HUES6 (cell line): ENCODE measurements around the gene FGFRL1.

Source experiments
- H3K27ac ChIP-seq: 2 replicates; pipeline ENCODE4 v1.7.0; 2013; ENCODE audit warnings: low read depth, mild to moderate bottlenecking, low read length, inconsistent platforms
- H3K27me3 ChIP-seq: 2 replicates; pipeline ENCODE4 v1.6.1; 2013; ENCODE audit warnings: low read length; ENCODE audit not compliant: control insufficient read depth, insufficient read depth
- H3K36me3 ChIP-seq: 2 replicates; pipeline ENCODE4 v1.6.1; 2013; ENCODE audit warnings: low read length; ENCODE audit not compliant: control insufficient read depth, insufficient read depth
- H3K4me1 ChIP-seq: 2 replicates; pipeline ENCODE4 v1.6.1; 2013; ENCODE audit warnings: low read length; ENCODE audit not compliant: control insufficient read depth, insufficient read depth
- H3K4me3 ChIP-seq: 2 replicates; pipeline ENCODE4 v1.5.1; 2013; ENCODE audit warnings: low read depth, low read length
- H3K9ac ChIP-seq: one replicate; pipeline ENCODE4 v1.6.1; 2013; ENCODE audit warnings: mild to moderate bottlenecking, low read length
- H3K9me3 ChIP-seq: 2 replicates; pipeline ENCODE4 v1.6.1; 2013; ENCODE audit warnings: low read depth, low read length; ENCODE audit not compliant: control insufficient read depth, insufficient read depth

The FGFRL1 gene

DNA sequence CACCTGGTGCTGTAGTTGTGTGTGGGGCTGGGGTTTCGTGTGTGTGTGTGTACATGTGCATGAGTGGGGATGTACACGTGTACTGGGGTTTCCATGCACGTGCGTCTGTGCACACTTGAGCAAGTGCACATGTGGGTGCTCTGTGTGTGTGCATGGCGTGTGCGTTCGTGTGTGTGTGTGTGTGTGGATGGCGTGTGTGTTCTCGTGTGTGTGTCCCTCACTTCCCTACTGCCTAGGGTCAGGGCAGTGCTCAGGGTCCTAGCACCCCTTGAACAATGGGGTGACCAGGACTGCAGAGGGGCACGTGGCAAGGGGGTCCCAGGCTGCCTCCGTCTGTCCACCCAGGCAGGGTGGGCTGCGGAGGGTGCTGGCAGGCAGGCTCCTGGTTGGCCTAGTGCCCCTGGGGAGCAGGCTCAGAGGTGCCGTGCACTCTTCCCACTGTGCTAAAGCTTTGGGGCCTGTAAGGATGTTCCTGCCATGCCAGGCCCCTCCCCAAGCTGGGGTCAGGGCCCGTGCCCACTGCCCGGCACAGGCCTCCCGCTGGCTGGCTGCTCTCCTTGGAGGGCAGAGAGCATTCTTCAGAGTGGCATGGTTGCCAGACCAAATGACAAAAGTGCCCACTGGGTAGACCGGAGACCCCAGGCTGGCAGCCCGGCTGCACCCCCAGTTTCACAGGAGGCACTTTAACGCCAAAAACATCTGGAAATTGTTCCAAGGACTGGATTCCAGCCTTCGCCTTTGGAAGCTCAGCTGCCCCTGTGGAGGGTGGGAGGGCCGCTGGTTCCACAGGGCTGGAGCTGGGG is 29.1 kb downstream of the FGFRL1 start:
- no peak overlapping the region for H3K9ac ChIP-seq
- H3K9me3 ChIP-seq = no peaks in the 10 kb centered on the region
- H3K27ac ChIP-seq = no peak overlapping the region
- H3K4me1 ChIP-seq = peaks cover 48% of the 10 kb centered on the region
- peaks cover 17% of the 10 kb centered on the region for H3K27me3 ChIP-seq
- no peak overlapping the region for H3K4me3 ChIP-seq
- no peaks in the 10 kb centered on the region for H3K36me3 ChIP-seq

DNA sequence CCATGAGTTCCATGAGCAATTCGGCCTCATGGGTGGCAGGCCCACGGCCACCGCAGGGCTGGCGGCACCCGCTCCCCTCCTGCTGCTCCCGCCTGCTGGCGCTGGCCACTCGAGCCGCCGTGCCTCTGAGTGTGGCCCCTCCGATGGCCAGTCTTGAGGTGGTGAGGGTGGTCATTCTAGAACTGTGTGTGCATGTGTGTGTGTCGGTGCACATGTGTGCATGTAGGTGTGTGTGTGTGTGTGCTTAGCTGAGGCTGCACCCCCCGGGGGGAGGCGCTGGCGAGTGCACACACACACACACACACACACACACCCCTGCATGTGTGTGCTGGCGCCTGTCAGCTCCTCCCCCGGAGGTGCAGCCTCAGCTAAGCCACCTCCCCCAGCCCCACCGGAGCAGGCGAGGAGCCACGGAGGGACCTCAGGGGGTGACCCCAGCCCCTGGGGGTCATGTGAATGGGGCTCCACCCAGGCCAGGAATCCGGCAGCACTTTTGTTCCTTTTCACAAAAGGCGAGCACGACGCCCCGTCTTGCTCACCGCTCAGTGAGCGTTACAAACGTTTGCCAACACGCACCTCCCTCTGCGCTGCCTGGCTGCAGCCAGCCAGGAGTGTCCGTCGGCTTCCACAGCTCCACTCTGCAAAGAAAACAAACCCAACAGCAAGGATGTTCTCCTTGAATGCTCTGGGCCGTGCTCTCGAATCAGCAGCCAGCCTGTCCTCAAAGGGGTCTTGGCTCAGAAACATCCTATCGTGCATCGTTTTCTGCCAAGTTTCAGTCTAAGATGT is 29.9 kb downstream of the FGFRL1 start:
- peaks cover 19% of the 10 kb centered on the region for H3K27me3 ChIP-seq
- H3K4me1 ChIP-seq = peaks cover 50% of the 10 kb centered on the region
- no peaks in the 10 kb centered on the region for H3K9me3 ChIP-seq
- peak overlapping the region; percentile 22 for H3K9ac ChIP-seq
- H3K36me3 ChIP-seq = no peaks in the 10 kb centered on the region
- no peak overlapping the region for H3K27ac ChIP-seq
- peak overlapping the region; percentile 21; the same call in 1 of the 2 replicates for H3K4me3 ChIP-seq

DNA sequence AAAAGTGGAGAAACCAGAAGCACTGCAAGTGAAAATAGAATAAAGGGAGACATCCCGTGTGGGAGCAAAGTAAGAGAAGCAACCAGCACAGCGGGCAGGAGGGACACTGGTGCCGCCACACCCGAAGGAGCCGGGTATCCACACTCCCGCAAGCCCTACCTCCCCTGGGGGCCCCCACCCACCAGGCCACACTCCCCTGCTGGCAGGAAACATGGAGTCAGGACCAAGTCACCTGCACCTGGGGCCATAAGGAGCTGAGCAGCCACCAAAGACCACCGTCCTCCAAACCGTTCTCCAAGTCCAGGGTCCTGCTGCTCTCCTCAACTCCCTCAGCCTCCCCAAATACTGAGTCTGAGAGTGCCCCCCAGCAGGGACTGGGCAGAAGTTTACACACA is 30.5 kb downstream of the FGFRL1 start:
- peaks cover 22% of the 10 kb centered on the region for H3K27me3 ChIP-seq
- H3K27ac ChIP-seq = no peak overlapping the region
- no peaks in the 10 kb centered on the region for H3K36me3 ChIP-seq
- no peak overlapping the region for H3K4me3 ChIP-seq
- peaks cover 50% of the 10 kb centered on the region for H3K4me1 ChIP-seq
- peak overlapping the region; percentile 22 for H3K9ac ChIP-seq
- no peaks in the 10 kb centered on the region for H3K9me3 ChIP-seq

DNA sequence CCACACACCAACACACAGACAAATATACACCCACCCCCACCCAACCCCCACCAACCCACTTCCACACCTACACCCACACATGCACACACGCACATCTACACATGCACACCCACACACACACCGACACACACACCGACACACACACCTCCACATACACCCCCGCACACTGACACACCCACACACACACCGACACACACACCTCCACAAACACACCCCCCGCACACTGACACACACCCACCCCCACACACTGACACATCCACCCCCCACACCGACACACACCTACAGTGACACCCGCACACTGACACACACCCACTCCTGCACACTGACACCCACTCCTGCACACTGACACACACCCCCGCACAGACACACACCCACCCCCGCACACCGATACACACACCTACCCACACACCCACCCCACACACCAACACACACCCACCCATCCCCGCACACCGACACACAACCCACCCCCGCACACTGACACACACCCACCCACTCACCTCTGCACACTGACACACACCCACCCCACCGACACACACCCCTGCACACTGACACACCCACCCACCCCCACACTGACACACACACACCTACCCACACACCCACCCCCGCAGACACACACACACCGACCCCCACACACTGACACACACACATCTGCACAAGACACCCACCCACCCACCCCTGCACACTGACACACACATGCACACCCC is 31.1 kb downstream of the FGFRL1 start:
- peaks cover 26% of the 10 kb centered on the region for H3K27me3 ChIP-seq
- no peak overlapping the region for H3K27ac ChIP-seq
- no peaks in the 10 kb centered on the region for H3K9me3 ChIP-seq
- no peaks in the 10 kb centered on the region for H3K36me3 ChIP-seq
- peaks cover 47% of the 10 kb centered on the region for H3K4me1 ChIP-seq
- H3K9ac ChIP-seq = no peak overlapping the region
- no peak overlapping the region for H3K4me3 ChIP-seq

DNA sequence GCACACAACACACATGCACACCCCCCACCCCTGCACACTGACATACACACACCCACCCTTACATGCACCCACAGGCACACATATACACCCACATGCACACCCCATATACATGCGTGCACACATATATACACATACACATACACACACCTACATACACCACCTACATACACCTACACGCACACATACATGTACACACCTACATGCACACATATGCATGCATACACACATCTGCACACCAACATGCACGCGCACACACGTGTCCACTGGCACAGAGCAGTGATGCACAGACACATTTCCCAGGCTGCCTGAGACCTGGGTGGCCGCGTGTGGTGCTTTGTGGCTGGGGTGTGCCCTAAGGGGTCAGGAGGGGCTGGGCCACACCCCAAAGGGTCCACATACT is 31.7 kb downstream of the FGFRL1 start:
- H3K9me3 ChIP-seq = no peaks in the 10 kb centered on the region
- H3K36me3 ChIP-seq = no peaks in the 10 kb centered on the region
- peak overlapping the region; percentile 64 for H3K9ac ChIP-seq
- H3K4me3 ChIP-seq = no peak overlapping the region
- H3K27me3 ChIP-seq = peaks cover 33% of the 10 kb centered on the region
- peaks cover 47% of the 10 kb centered on the region for H3K4me1 ChIP-seq
- H3K27ac ChIP-seq = peak overlapping the region; percentile 73; the same call in 1 of the 2 replicates

DNA sequence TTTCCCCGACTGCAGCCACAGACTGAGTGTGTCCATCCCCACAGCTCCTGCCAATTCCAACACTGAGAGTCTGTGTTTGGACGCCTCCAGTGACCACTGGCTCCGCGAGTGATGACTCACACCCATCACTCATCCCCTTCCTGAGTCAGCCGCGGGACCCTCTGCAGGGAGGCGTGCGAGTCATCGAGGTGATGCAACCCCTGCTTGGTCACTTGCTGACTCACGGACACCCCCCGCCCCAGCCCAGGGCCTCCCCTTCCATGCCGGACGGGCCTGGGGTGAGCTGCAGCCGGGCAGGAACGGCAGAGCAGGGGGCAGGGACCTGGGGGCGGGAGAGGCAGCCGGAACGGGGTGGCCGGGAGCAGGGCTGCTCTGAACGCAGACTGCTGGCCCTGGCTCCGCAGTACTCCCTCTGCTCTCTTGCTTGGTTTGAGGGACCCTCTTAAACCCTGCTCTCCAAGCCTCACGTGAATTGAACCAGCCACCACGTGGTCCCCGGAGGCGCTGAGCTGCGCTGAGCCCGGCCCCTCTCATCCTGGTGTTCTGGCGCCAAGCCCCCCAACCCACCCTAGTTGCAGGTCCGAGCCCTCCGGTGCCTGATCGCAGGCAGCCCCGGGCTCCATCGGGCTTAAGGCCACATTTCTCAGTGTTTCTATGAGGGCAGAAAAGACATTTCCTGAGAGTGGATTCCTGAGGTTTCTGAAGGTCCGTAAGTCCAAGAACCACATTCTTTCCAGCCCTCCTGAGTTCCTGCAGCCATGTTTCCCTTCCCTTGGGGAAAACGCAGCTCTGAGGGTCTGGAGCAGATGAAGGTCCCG is 32.4 kb downstream of the FGFRL1 start:
- H3K4me1 ChIP-seq = peaks cover 47% of the 10 kb centered on the region

DNA sequence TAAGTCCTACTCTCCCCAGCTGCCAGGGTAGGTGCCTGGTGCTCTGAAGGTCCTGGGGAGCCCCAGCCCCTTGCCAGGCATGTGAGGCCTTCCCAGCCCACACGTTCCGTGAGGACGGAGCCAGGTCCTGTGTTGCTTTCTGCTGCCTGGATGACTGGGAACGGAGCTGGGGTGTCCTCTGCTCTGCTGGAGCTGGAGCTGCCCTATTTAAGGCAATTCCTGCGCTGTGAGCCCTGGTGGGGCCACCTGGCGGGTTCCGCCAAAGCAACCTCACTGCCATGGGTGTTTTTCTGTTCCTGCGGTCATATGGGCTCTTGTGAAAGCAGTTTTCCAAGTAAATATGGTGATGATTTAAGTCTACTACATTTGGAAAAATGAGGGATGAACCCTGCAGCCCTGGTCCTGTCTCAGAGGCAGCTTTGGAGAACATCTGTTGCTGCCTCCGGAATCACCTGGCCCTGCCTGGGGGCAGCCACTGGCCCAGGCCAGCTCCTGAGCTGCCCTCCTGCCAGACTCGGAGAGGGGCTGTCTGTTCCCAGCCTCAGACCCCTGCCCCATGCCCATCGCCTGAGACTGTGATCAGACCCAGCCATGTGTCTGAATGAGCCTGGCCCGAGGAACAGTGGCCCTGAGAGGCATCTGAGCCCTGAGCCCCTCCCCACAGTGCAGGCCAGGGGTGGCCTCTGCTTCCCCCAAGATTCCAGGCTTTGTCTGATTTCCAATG is 33.2 kb downstream of the FGFRL1 start:
- Histone ChIP-seq H3K36me3 (no peaks in the 10 kb centered on the region), H3K27ac (peak overlapping the region; percentile 73; the same call in 1 of the 2 replicates), H3K9ac (peak overlapping the region; percentile 77), H3K4me3 (no peak overlapping the region; the same call in 1 of the 2 replicates), H3K27me3 (peaks cover 48% of the 10 kb centered on the region), H3K4me1 (peaks cover 46% of the 10 kb centered on the region), H3K9me3 (no peaks in the 10 kb centered on the region)

More for the DNA sequence above, 32.4 kb downstream of the FGFRL1 start:
- Histone ChIP-seq H3K27me3 (peaks cover 40% of the 10 kb centered on the region), H3K9ac (peak overlapping the region; percentile 77), H3K9me3 (no peaks in the 10 kb centered on the region), H3K4me3 (no peak overlapping the region; the same call in 1 of the 2 replicates), H3K27ac (peak overlapping the region; percentile 73; the same call in 1 of the 2 replicates), H3K36me3 (no peaks in the 10 kb centered on the region)

DNA sequence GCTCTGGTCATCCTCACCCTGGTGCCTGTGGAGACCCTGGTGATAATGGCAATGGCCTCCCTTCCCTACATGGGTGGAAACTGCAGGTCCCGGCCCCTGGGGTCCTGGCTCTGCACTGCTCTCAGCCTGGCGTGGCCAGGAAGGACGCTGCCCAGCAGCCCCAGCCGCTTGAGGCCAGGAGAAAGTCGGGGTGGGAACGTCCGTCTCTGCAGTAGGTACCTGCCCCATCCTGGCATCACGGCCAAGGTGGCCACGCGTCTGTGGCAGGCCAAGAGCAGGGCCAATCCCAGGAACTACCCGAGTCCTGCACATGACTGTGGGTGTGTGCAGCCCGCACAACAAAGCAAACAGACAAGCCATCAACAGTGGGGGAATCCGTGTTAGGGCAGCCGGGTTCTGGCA is 33.8 kb downstream of the FGFRL1 start:
- Histone ChIP-seq H3K9me3 (no peaks in the 10 kb centered on the region), H3K9ac (peak overlapping the region; percentile 31), H3K36me3 (no peaks in the 10 kb centered on the region), H3K27ac (no peak overlapping the region), H3K27me3 (peaks cover 53% of the 10 kb centered on the region), H3K4me1 (peaks cover 40% of the 10 kb centered on the region), H3K4me3 (no peak overlapping the region)

DNA sequence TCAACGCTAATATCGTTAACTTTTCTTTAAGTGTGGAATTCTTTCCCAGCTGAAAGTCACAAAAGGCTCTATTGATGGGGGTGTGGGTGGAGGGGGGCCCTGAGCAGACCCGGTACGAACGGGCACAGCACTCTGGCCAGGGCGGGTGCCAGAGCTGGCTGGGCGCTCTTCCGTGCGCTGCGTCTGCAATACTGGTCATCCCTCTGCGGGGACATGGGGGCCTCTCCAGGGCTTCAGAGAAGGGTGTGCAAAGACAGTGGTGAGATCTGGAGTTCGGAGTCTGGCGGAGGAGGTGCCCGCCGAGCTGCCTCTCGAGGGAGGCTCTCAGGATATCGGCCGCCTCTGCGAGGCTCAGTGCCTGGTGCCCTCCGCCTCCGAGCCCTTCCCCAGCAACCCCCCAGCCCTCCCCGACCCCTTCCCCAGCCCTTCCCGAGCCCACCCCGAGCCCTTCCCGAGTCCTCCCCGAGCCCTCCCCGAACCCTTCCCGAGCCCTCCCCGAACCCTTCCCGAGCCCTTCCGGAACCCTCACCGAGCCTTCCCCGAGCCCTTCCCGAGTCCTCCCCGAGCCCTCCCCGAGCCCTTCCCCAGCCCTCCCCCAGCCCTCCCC is 34.3 kb downstream of the FGFRL1 start:
- H3K4me1 ChIP-seq = peaks cover 37% of the 10 kb centered on the region
- no peak overlapping the region for H3K4me3 ChIP-seq
- H3K9me3 ChIP-seq = no peaks in the 10 kb centered on the region
- no peaks in the 10 kb centered on the region for H3K36me3 ChIP-seq
- H3K27ac ChIP-seq = no peak overlapping the region
- peak overlapping the region; percentile 31 for H3K9ac ChIP-seq
- H3K27me3 ChIP-seq = peaks cover 58% of the 10 kb centered on the region
